K562 (cell line): ENCODE measurements around the gene BCL2L1. TPM values are rescaled to one million over a fixed set of nuclear protein-coding genes. Genes with fewer than 3 reads are reported as not detected.

ENCODE experiments used
- CBX2 ChIP-seq: fragments of 200-600 bp; sonication (generic); IDR thresholded peaks from one replicate; pipeline ENCODE4 v1.6.1; 2012; ENCODE audit warnings: mild to moderate bottlenecking, low read length, inconsistent platforms; ENCODE audit not compliant: insufficient read depth, poor library complexity, severe bottlenecking
- DPF2 ChIP-seq: fragments of 450-650 bp; IDR thresholded peaks from 2 replicates; pipeline ENCODE4 v1.6.1; 2016
- E2F1 ChIP-seq: sonication (generic); formaldehyde crosslinking; IDR thresholded peaks from 2 replicates; pipeline ENCODE4 v1.8.1; 2023; ENCODE audit warnings: mild to moderate bottlenecking, missing genetic modification reagents, moderate library complexity
- ERF ChIP-seq: fragments of 450-650 bp; formaldehyde crosslinking; IDR thresholded peaks from 2 replicates; pipeline ENCODE4 v1.4.0; 2020; ENCODE audit warnings: mild to moderate bottlenecking, mixed read lengths
- ETV1 ChIP-seq: fragments of 450-650 bp; conservative IDR thresholded peaks from 2 replicates; pipeline ENCODE4 v1.6.1; 2016; ENCODE audit warnings: missing genetic modification characterization, control low read depth, low read depth, missing compliant biosample characterization
- FOXO4 ChIP-seq: fragments of 450-650 bp; formaldehyde crosslinking; IDR thresholded peaks from 2 replicates; pipeline ENCODE4 v1.4.0; 2020; ENCODE audit warnings: mild to moderate bottlenecking, moderate library complexity
- GABPB1 ChIP-seq: sonication (generic); formaldehyde crosslinking; IDR thresholded peaks from 2 replicates; pipeline ENCODE4 v1.8.0; 2022; ENCODE audit warnings: mild to moderate bottlenecking, missing genetic modification reagents
- HDAC2 ChIP-seq: fragments of 450-650 bp; IDR thresholded peaks from 2 replicates; pipeline ENCODE4 v1.6.1; 2016; ENCODE audit warnings: mild to moderate bottlenecking
- HMGXB4 ChIP-seq: sonication (generic); formaldehyde crosslinking; IDR thresholded peaks from 2 replicates; pipeline ENCODE4 v1.8.1; 2023; ENCODE audit warnings: mild to moderate bottlenecking, missing genetic modification reagents
- MEIS2 ChIP-seq: fragments of 450-650 bp; IDR thresholded peaks from 2 replicates; pipeline ENCODE4 v1.6.1; 2014; ENCODE audit warnings: mild to moderate bottlenecking; ENCODE audit not compliant: partially characterized antibody
- NCOR1 ChIP-seq: fragments of 450-650 bp; IDR thresholded peaks from 2 replicates; pipeline ENCODE4 v1.6.1; 2016; ENCODE audit warnings: mild to moderate bottlenecking, moderate library complexity
- NONO ChIP-seq, 2 experiments: fragments of 200-400 bp in 1 of 2; fragments of 450-650 bp in 1 of 2; formaldehyde crosslinking in 1 of 2; IDR thresholded peaks; 2 replicates each; pipeline ENCODE4 v1.6.1; 2017; ENCODE audit warnings: low read depth in 2 of 2, mild to moderate bottlenecking in 2 of 2, moderate library complexity in 2 of 2, low read length in 1 of 2
- POLR2AphosphoS5 ChIP-seq: IDR thresholded peaks from 2 replicates; pipeline ENCODE4 v1.6.1; 2011; ENCODE audit warnings: mild to moderate bottlenecking, low read depth, low read length, moderate library complexity; ENCODE audit not compliant: control insufficient read depth, insufficient read depth
- PTBP1 ChIP-seq: fragments of 200-400 bp; formaldehyde crosslinking; IDR thresholded peaks from 2 replicates; pipeline ENCODE4 v1.6.1; 2017; ENCODE audit warnings: low read depth, low read length
- SREBF1 ChIP-seq: fragments of 150-350 bp; IDR thresholded peaks from 2 replicates; pipeline ENCODE4 v1.6.1; 2014; ENCODE audit warnings: antibody characterized with exemption, low read depth, low read length, borderline replicate concordance
- TFAP4 ChIP-seq: sonication (generic); formaldehyde crosslinking; IDR thresholded peaks from 2 replicates; pipeline ENCODE4 v1.8.0; 2022; ENCODE audit warnings: missing genetic modification reagents, mild to moderate bottlenecking, moderate library complexity, borderline replicate concordance
- THAP7 ChIP-seq: fragments of 250-450 bp; sonication (Bioruptor Pico); IDR thresholded peaks from 2 replicates; pipeline ENCODE4 v1.5.0; 2021
- ZNF311 ChIP-seq: fragments of 250-450 bp; sonication (Bioruptor Pico); IDR thresholded peaks from 2 replicates; pipeline ENCODE4 v1.4.0; 2020; ENCODE audit warnings: mild to moderate bottlenecking, moderate library complexity
- ZNF589 ChIP-seq: fragments of 200-800 bp; sonication (Bioruptor generic); IDR thresholded peaks from 2 replicates; pipeline ENCODE4 v1.6.1; 2016; ENCODE audit warnings: low read depth, missing genetic modification characterization, missing compliant biosample characterization
- polyA plus RNA-seq, 8 experiments: library from polyadenylated mRNA; depleted of rRNA in 4 of 8; stranded (reverse) in 5 of 8; unstranded in 3 of 8; fragments of >200 nt; fragmentation: Nextera tagmentation in 2 of 8; fragmentation: Illumina TruSeq in 1 of 8; extraction: Ambion mirVana in 2 of 8; extraction: Trizol in 1 of 8; gene quantifications; 2 replicates each; pipeline versions ENCODE4 v1.2.1 to v1.2.3, GENCODE V29; 2011 to 2014; ENCODE audit warnings: inconsistent platforms in 1 of 8, missing spikeins in 1 of 8
- total RNA-seq, 7 experiments: library from RNA; depleted of rRNA in 6 of 7; stranded (reverse); fragments of >200 nt in 6 of 7; fragmentation: Illumina TruSeq in 2 of 7; extraction: Trizol in 2 of 7; gene quantifications; 2 replicates each; pipeline versions ENCODE4 v1.2.1 to v1.2.3, GENCODE V29; 2011 to 2021; ENCODE audit warnings: low replicate concordance in 1 of 7

The BCL2L1 gene
- total and polyA plus RNA-seq, 9 of the 15 experiments (the other 6 are each of a cell fraction or from before 2014, with no cell fraction given): 3.3 to 182 (median 120) TPM

GRCh38 chr20:31738729-31739549, 16.3 kb upstream of the BCL2L1 start, which contains the start of gene TPX2 (continued):
- TF ChIP-seq POLR2AphosphoS5: peak; percentile 85
- TF ChIP-seq TFAP4 (CRISPR knock-in tag): peak; percentile 46; the same call in 1 of the 2 replicates
- TF ChIP-seq NCOR1: no peak
- TF ChIP-seq HMGXB4 (CRISPR knock-in tag): peak; percentile 87
- TF ChIP-seq ERF (CRISPR knock-in tag): no peak
- TF ChIP-seq GABPB1 (CRISPR knock-in tag): peak; percentile 94
- no peak for TF ChIP-seq THAP7 (CRISPR knock-in tag)
- TF ChIP-seq E2F1 (CRISPR knock-in tag): peak; percentile 63; the same call in 1 of the 2 replicates
- no peak for TF ChIP-seq FOXO4 (CRISPR knock-in tag)
- 0 out of 2 replicates have a peak, but pooled peaks have one; percentile 38 for TF ChIP-seq PTBP1
- no peak for TF ChIP-seq CBX2
- peak; percentile 67 for TF ChIP-seq MEIS2
- 0 out of 2 replicates have a peak, but pooled peaks have one; percentile 13 for TF ChIP-seq SREBF1
- peak; percentile 8; the same call in 1 of the 2 replicates for TF ChIP-seq DPF2
- TF ChIP-seq ZNF589 (CRISPR knock-in tag): no peak
- TF ChIP-seq HDAC2: peak; percentile 70; the same call in 1 of the 2 replicates
- peak in 1 of 2 experiments; percentile 94; a peak in 2 of 4 replicates for TF ChIP-seq NONO (IDR thresholded peaks at IDR 0.05; ENCODE audit: low read depth in 2 of 2, low read length in 1 of 2)
- TF ChIP-seq ETV1 (tag): 0 out of 2 replicates have a peak, but pooled peaks have one; percentile 7
- TF ChIP-seq ZNF311: no peak
